ENCODE results near the gene GANAB. TPM values are rescaled to one million over a fixed set of nuclear protein-coding genes. Genes with fewer than 3 reads are reported as not detected.

GANAB gene
- total and polyA plus RNA-seq, 2 of the 13 experiments (the other 11 are each of a cell fraction or from before 2014, with no cell fraction given) = 99.5 to 234 TPM

DNA sequence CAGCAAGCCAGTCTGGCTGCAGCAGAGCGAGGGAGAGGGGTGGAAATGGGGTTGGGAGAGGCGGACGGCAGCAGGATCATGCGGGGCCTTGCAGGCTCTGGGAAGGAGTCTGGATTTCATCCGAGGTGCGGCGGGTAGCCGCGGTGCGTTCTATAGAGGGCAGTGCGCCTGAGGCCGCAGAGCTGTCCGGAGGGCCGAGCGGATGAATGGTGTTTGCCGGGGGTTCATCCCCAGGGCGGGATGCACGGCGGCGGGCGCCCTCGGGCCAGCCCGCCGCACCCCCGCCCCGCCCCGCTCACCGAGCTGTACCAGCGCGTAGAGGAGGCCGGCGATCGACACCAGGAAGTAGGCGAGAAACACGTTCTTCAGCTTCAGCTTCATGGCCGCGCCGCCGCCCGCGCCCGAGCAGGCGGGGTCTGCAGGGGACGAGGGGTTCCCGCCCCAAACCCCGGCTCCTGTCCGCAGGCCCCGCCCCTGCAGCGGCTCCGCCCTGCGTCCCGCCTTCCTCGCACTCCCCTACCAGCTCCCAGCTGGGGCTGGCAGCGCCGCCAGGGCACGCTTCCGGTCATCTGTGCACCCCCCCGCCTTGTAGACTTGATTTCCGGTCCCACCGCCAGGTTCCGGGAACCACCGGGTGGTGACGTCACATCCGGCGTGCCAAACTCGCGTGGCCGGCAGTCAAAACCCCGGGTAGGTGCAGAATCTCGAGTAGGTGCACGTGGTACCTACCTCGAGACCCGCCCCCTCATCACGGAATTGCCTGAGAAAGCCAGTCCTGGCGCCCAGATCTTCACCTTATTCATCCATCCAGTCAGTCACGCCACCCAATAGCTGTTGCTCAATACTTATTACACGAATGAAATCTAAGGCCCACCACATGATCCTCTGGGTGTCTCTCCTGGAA, 24.6 kb downstream of the GANAB start, which contains the start of gene B3GAT3 (continued):
- TF ChIP-seq GZF1 (CRISPR knock-in tag; IDR thresholded peaks at IDR 0.05) (no peak), HMGXB3 (CRISPR knock-in tag; IDR thresholded peaks at IDR 0.05; ENCODE audit: borderline replicate concordance) (peak; percentile 60; the same call in 1 of the 2 replicates), MXD4 (CRISPR knock-in tag; IDR thresholded peaks at IDR 0.05) (peak; percentile 100), KAT8 (CRISPR knock-in tag; IDR thresholded peaks at IDR 0.05) (peak; percentile 97), KDM5A (IDR thresholded peaks at IDR 0.05; ENCODE audit: borderline replicate concordance, low read length) (peak; percentile 27; the same call in 1 of the 2 replicates), ELF1 (CRISPR knock-in tag; IDR thresholded peaks at IDR 0.05) (peak; percentile 97), ZNF414 (CRISPR knock-in tag; IDR thresholded peaks at IDR 0.05) (peak; percentile 74; the same call in 1 of the 2 replicates), ZNF331 (CRISPR knock-in tag; IDR thresholded peaks at IDR 0.05) (peak; percentile 89), ZNF543 (CRISPR knock-in tag; IDR thresholded peaks at IDR 0.05) (peak; percentile 60; the same call in 1 of the 2 replicates), ZNF17 (CRISPR knock-in tag; IDR thresholded peaks at IDR 0.05) (no peak), ZFP90 (CRISPR knock-in tag; IDR thresholded peaks at IDR 0.05; ENCODE audit: borderline replicate concordance) (peak; percentile 82; the same call in 1 of the 2 replicates), ZNF781 (CRISPR knock-in tag; IDR thresholded peaks at IDR 0.05; ENCODE audit: borderline replicate concordance, not compliant biosample characterization) (peak; percentile 82), ZNF160 (CRISPR knock-in tag; IDR thresholded peaks at IDR 0.05) (peak; percentile 70; the same call in 1 of the 2 replicates), DRAP1 (CRISPR knock-in tag; IDR thresholded peaks at IDR 0.05) (peak; percentile 71), ZZZ3 (CRISPR knock-in tag; IDR thresholded peaks at IDR 0.05; ENCODE audit: borderline replicate concordance) (no peak)
- TF ChIP-seq, protein P1, sequence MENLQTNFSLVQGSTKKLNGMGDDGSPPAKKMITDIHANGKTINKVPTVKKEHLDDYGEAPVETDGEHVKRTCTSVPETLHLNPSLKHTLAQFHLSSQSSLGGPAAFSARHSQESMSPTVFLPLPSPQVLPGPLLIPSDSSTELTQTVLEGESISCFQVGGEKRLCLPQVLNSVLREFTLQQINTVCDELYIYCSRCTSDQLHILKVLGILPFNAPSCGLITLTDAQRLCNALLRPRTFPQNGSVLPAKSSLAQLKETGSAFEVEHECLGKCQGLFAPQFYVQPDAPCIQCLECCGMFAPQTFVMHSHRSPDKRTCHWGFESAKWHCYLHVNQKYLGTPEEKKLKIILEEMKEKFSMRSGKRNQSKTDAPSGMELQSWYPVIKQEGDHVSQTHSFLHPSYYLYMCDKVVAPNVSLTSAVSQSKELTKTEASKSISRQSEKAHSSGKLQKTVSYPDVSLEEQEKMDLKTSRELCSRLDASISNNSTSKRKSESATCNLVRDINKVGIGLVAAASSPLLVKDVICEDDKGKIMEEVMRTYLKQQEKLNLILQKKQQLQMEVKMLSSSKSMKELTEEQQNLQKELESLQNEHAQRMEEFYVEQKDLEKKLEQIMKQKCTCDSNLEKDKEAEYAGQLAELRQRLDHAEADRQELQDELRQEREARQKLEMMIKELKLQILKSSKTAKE (CRISPR knock-in tag; IDR thresholded peaks at IDR 0.05; ENCODE audit: borderline replicate concordance) = peak; percentile 36; the same call in 1 of the 2 replicates
- TF ChIP-seq, protein P2, sequence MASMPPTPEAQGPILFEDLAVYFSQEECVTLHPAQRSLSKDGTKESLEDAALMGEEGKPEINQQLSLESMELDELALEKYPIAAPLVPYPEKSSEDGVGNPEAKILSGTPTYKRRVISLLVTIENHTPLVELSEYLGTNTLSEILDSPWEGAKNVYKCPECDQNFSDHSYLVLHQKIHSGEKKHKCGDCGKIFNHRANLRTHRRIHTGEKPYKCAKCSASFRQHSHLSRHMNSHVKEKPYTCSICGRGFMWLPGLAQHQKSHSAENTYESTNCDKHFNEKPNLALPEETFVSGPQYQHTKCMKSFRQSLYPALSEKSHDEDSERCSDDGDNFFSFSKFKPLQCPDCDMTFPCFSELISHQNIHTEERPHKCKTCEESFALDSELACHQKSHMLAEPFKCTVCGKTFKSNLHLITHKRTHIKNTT (CRISPR knock-in tag; IDR thresholded peaks at IDR 0.05) = 0 out of 2 replicates have a peak, but pooled peaks have one; percentile 65
